ENCODE results near the gene NTRK3. TPM values are rescaled to one million over a fixed set of nuclear protein-coding genes. Genes with fewer than 3 reads are reported as not detected.

NTRK3 gene
- total and polyA plus RNA-seq, 2 of the 8 experiments (the other 6 are each of a cell fraction or from before 2014, with no cell fraction given), result 4.5 to 6.8 TPM

DNA sequence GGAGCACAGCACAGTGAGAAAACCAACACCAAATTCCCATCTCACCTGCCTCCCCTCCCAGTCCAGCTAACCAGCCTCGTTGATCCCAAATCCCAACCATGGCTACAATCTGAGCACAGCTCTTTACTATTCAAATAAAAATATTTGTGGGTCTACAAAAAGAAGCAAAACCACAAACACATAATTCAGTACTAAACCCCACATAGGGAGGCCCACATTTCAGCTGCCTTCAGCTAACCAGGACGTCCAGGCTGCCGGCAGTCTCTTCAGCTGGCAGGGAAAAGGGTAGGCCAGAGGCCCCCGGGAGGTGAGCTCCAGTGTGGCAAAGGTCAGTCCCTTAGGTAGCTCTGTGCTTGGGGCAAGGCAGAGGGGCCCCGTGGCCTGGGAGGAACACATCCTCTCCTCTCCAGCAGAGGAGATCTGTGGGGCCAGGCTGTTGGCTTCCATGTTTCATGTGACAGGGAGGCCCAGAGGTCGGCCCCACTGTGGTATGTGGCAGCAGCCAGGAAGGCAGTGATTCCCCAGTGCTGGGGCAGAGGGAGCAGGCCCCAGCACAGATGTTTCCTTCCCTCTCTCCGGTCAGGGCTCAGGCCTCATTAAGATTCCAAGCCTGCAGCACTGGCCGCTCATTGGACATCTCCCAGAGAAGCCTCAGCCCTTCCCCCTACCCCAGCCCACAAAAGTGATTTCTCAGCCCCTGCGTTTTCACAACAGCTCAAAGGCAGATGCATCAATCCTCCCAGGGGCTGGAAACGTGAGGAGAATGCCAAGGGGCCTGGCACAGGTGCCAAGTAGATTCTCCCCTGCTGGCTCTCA is 381.4 kb downstream of the NTRK3 start (continued):
- TF ChIP-seq FOSL1 (IDR thresholded peaks at IDR 0.05; ENCODE audit: insufficient read depth, low read depth, low read length) (no peak), MAX (IDR thresholded peaks at IDR 0.05) (no peak), SRF (IDR thresholded peaks at IDR 0.05; ENCODE audit: low read depth, low read length) (no peak), BRCA1 (IDR thresholded peaks at IDR 0.05; ENCODE audit: low read depth, low read length) (no peak), BACH1 (IDR thresholded peaks at IDR 0.05; ENCODE audit: low read length) (no peak), SAP30 (IDR thresholded peaks at IDR 0.05; ENCODE audit: insufficient read depth, insufficient replicate concordance, low read length) (no peak), ZNF274 (IDR thresholded peaks at IDR 0.05; ENCODE audit: borderline replicate concordance, extremely low read depth, low read length) (no peak)
